GM12873 (cell line): ENCODE results near the gene ERCC2.

ENCODE experiments used
- CTCF ChIP-seq: IDR thresholded peaks from 2 replicates; pipeline ENCODE4 v1.5.1; 2012; ENCODE audit warnings: low read depth, mild to moderate bottlenecking, moderate library complexity, low read length, control low read depth; ENCODE audit not compliant: insufficient read depth; ENCODE audit errors: missing control alignments

ERCC2 gene

GRCh38 chr19:45370410-45371204, at the start of gene ERCC2:
ERCC2 (minus strand) TSS chr19:45370573; CDS start chr19:45370540, 33 bp downstream.
- TF ChIP-seq CTCF, result no peak

GRCh38 chr19:45419895-45420294, 49.5 kb upstream of the ERCC2 start:
- no peak for TF ChIP-seq CTCF

DNA sequence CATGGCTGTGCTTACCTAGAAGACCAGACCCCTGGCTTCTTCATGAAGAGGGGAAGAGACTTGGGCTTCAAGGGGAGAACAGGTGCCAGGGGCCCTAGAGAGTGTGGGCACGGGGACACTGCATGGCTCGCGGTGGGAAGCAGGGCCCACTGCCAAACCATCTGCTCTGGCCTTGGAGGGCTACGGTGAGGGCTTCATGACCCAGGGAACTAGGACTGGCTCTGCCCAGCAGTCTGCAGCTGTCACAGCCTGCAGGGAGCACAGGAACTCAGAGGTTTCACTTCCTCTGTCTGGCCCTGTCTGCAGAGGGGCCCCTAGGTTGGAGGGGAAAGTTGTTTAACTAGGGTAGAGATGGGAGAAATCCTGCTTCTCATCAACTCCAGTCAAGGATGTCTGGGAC, 49.0 kb upstream of the ERCC2 start:
- TF ChIP-seq CTCF, result no peak

DNA sequence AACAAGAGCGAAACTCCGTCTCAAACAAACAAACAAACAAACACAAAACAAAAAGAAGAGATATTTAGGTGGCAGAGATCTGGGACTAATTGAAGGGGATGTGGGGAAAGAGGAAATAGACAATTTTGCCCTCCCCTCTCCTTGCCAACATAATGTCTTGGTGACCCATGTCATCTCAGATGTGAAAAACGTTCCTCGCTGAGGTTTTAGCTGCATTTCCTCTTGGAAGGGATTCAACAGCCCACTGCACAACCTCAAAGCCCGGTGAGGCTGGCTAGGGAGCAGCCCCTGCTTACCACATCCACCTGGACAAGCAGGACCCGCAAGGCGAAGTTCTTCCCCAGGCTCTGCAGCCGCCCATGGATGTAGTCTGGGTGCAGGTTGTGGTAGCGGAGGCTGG, 48.4 kb upstream of the ERCC2 start:
- TF ChIP-seq CTCF, result no peak

GRCh38 chr19:45417151-45417550, 46.8 kb upstream of the ERCC2 start:
- no peak for TF ChIP-seq CTCF

DNA sequence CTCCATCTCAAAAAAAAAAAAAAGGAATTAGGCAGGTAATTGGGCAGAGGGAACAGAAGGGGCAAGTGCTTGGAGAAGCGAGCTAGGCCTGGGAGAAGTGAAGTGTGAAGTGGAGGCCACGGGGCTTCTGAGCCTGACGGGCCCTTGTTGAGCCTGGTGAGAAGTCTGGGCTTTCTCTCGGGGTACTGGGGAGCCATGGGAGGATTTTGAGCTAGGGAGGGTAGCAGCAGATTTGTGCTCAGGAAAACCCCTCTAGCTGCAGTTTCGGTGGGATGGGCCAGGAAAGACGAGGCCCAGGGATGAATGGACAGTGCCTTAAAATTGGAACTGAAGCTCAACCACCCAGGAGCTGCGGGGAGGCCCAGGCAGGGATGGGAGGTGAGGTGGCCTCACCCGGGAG, 44.1 kb upstream of the ERCC2 start:
- TF ChIP-seq CTCF, result no peak

GRCh38 chr19:45413497-45413896, 43.1 kb upstream of the ERCC2 start:
- no peak for TF ChIP-seq CTCF

DNA sequence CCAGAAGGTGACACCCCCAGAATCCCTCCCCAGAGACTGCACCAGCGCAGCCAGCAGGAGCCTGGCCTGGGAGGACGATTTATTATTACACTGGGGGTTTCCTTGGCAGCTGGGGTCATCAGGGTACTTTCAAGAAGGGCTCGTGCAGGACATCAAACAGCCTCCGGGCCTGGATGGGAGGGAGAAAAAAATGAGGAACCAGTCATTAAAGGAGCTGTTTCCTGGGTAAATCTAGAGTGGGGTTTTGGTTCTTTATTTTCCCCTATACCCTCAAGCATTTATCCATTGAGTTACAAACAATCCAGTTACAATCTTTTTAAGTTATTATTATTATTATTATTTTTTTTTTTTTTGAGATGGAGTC, 39.2 kb upstream of the ERCC2 start:
- TF ChIP-seq CTCF, result no peak
